HUDEP-2 (cell line): ENCODE measurements around the gene MPPED2.

Experiments used
- DNase-seq, 76 experiments: peaks; one replicate each; lab custom pipeline; 2025; ENCODE audit not compliant: unreplicated experiment in 76 of 76; lab: John Stamatoyannopoulos, UW

MPPED2 gene

GRCh38 chr11:30535818-30536217, 50.3 kb downstream of the MPPED2 start:
- no peak for DNase-seq

DNA sequence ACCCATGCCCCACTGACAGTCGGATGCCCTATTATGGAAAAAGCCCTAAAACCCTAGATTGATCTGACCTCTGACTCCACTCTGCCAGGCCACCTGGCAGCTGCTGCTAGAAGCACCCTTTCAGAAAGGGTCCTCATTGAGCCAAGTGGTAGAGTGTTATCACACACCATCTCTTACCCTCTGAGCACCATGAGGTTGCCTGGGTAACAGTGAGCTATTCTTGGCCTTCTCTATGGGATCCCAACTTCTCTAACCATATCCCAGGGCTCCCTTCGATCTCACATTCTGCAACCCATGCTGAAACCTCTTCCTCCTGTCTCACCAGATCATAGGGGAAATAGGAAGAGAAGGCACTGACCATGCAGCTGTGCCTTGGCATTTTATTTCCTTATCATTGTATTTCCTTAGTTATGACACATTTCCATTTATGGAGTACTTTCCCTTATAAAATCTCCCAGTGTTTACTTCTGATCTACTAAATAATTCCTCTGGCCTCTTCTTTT, 52.7 kb downstream of the MPPED2 start:
- DNase-seq, result no peak

GRCh38 chr11:30527566-30527965, 58.6 kb downstream of the MPPED2 start:
- DNase-seq, result no peak

DNA sequence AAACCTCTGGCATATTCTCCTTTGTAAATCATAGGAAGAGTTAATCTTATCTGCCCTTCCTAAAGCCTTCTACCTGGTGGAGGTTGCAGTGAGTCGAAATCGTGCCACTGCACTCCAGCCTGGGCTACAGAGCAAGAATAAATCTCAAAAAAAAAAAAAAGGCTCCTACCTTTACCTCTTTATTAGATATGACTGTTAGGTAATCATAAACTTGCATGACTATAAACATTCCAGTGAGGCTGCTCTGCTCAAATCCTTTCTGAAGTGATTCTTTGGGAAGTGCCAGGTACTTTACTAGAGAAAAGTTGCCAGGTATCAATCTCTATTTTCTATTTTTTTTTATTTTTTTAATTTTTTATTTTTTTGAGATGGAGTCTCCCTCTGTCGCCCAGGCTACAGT, 59.6 kb downstream of the MPPED2 start:
- DNase-seq, result no peak

- DNase-seq, result no peak
Observed at GRCh38 chr11:30522536-30523243, 63.5 kb downstream of the MPPED2 start.

DNA sequence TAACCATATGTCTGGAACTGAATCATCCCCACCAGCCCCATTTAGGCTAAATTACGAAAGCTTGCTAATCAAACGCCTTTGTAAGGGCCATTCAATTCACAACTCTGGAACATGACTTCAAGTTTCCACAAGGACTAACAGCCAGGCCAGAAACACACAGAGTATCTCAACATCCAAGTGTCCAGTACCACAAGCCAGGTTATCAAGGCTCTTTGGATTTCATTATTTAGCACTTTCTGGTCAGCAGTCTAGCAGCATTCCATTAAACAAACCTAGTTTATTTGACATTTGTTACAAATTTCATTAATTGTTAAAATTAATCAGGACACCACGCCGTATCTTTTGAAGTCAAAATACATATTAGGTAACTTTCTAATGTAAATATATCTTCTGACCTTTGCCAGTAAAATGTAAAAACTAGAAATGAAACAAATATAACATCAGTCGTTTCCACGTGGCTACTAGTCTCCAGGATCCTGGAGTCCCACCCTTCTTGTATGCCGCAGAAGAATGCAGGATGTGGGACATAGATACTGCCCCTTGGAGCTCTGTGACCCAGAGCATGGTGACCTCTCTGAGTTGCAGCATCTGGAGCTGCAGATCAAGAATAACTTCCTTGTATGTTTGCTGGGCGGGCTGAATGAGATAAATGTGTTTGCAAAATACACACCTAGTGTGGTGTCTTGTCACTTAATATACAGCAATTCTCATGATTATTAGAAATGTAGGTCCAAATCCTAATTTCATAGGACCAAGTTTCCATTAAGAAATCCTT, 64.7 kb downstream of the MPPED2 start:
- no peak for DNase-seq

DNA sequence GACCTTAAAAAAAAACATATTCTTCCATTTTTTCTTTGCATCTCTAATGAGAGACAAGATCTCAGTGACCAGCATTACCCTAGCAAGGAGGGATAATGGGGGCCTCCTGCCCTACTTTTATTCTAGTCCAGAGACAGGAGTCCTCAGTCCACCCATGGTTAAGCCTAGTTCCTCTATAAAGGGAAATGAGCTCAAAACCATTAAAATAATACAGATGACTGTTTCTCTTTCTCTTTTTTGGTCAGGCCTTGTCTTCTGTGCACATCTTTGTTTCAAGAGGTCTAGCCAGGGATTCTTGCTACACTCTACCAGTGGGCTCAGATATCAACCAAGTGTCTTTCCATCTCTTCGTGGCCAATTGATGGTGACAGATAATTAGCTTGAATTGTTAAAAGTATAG, 73.1 kb downstream of the MPPED2 start:
- DNase-seq, result no peak

- no peak for DNase-seq
Observed at GRCh38 chr11:30511408-30511807, 74.7 kb downstream of the MPPED2 start.

DNA sequence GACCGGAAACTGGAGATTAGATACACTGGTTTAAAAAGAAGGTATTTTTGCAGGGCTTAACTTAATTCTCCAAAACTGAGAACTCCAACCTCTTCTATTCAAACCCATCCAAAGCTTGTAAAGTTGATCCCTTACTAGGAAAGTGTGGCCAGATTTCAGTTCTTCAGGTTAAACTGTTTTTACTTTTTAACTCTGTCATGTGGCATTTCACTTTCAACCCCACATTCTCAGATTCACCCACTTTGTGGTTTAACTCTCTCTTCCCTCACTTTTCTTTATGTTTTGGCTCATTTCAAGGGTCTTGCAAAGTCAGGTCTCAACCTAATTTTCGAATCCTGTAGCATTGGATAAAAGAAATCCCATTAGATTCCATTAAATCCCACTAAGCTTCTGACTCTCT, 75.4 kb downstream of the MPPED2 start:
- DNase-seq, result no peak

- no peak for DNase-seq
Observed at GRCh38 chr11:30509364-30509763, 76.8 kb downstream of the MPPED2 start.

DNA sequence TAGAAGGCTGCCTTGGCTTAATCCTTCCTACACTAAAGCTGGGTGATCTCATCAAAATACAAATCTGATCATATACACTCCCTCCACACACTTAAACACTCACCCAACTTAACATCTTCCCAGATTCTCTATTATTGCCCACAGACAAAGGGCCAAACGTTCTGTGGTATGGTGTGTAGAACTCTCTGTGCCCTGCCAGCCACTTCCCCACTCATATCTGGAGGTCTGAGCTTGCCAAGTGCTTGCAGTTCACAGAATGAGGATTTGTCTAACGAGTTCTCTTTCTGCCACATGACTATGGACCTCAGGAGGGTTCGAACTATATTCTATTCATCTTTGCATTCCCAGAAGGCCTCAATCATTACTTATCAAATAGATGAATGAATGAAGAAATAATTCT, 77.6 kb downstream of the MPPED2 start:
- no peak for DNase-seq

DNA sequence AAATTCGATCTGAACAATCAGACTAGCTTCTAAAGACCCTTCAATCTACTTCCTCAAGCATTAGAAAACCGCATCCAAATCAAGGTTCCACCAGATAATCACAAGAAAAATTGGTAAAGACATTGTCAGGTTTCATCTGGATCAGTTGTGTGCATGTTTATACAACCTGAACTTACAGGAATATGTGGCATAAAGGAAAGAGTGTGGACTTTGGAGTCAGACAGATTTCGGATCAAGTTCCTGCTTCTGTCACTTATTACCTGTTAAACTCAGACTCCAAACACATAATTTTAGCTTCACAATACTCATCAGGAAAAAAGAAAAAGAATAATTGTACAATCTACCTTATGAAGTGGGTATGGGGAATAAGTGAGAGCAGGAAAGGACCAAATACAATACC, 80.5 kb downstream of the MPPED2 start:
- DNase-seq, result no peak

DNA sequence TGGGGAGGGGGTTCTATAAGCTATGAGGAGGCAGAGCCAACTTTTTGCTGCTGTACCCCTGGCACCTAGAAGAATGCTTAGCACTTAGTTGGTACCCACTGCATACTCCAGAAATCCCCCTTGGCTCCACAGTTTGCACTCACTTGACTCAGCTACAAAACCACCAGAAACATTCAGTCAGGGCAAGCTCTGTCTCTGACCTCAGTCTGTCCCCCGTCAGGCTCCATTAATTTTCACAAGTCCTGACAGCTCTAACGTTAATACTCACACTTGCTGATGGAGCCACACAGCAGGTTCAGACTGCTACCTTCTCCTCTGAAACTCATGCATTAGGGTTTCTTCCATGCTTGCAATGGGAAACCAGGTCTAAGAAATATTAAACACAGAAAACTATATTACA, 81.7 kb downstream of the MPPED2 start:
- DNase-seq, result no peak

DNA sequence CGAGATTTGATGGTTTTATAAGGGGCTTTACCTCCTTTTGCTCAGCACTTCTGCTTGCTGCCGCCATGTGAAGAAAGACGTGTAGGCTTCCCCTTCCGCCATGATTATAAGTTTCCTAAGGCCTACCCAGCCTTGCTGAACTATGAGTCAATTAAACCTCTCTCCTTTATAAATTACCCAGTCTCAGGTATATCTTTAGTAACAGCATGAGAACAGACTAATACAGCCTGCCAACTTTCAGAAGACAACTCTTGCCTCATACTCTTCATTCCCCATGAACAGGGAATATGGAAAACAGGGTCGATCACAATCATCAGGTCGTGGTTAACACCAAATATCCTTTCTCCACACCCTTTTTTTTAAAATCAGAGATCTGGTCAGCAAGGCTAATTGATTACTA, 83.0 kb downstream of the MPPED2 start:
- DNase-seq, result no peak

- DNase-seq, result no peak
Observed at GRCh38 chr11:30502305-30502704, 83.8 kb downstream of the MPPED2 start.

DNA sequence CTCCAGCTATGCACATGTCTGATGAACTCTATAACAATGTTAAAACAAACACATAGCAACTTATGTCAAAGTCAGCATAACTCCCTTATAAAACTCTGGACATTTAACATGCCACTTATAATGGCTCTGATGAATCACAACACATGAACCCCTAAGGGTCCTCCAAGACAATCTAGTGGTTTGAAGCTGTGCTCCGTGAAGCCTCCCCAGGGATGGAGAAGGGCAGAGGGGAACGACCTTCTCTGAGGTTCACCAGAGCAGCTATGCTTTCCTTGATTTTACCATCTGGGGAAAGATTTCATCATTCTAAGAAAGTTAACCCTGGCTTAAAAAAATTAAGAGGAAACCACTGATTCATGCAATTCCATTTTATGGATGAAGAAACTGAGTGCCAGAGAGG, 84.4 kb downstream of the MPPED2 start:
- no peak for DNase-seq

GRCh38 chr11:30499940-30500339, 86.2 kb downstream of the MPPED2 start:
- no peak for DNase-seq

DNA sequence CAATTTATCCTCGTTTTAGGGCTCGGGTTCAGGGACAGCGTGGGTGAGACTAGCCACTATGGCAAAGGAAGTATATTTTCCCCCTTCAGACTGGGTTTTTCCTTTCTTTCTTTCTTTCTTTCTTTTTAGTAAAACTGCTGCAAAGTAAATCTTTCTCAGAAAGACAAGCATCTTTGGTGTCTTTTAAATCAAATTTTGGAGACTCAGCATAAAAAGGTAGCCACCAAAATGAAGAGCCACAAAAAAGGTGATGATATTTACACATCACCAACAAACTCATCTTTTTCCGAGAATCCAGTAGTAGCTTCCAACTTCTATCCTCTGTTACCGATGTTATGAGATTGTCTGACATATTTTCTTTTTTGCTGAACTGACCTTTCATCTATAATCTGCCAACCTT, 88.6 kb downstream of the MPPED2 start:
- no peak for DNase-seq

- DNase-seq, result no peak
Observed at GRCh38 chr11:30496935-30497334, 89.2 kb downstream of the MPPED2 start.

DNA sequence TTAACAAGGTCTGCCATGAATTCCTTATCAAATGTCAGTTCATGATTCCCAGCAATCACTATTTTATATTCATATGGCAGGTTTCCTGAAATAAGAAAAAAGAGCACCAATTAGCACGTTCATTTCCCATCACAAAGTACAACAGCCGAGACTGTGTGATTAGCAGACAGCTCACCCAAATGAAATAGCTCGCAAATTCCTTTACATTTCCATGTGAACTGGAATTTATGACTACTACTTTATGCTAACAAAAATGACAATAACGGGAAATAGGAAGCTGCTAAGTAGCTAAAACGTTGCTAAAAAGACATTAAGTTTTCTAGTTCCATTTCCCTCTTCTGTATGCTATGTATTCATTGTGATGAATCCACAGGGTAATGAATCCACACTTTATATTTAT, 90.7 kb downstream of the MPPED2 start:
- DNase-seq, result no peak

GRCh38 chr11:30489511-30489910, 96.6 kb downstream of the MPPED2 start:
- no peak for DNase-seq

DNA sequence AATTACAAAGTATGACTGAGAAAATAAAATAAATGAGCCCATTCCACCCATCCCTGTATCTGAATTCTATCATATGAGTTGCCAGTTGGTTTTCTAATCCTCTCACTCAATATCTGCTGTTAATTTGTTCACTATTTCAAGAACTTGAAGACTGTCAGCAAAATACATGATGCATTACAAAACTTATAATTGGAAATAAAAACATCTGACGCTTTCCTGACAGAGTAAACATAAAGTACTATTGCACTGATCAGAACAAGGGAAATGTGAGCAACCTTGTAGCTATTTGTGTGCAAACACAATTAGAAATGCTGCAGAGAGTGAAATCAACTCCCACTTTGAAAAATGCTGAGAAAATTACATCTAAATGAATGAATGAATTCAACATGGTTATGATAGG, 97.1 kb downstream of the MPPED2 start:
- no peak for DNase-seq
